CD4-positive, alpha-beta T cell treated with Interferon alpha-2 for 1 hour (primary cell): ENCODE measurements around the gene RBM4B.
"Not testable (repeated sequence)": the region's sequence is repeated elsewhere in the genome, so short reads cannot be mapped to it uniquely, and the experiment has no call there.

ENCODE experiments used
- DNase-seq, 2 donors: peaks; one replicate each; pipeline ENCODE4 v3.0.0-alpha.2; 2020 to 2022

Gene RBM4B, protein sequence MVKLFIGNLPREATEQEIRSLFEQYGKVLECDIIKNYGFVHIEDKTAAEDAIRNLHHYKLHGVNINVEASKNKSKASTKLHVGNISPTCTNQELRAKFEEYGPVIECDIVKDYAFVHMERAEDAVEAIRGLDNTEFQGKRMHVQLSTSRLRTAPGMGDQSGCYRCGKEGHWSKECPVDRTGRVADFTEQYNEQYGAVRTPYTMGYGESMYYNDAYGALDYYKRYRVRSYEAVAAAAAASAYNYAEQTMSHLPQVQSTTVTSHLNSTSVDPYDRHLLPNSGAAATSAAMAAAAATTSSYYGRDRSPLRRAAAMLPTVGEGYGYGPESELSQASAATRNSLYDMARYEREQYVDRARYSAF

GRCh38 chr11:66677599-66678375, at the start of gene RBM4B:
RBM4B (minus strand) TSS chr11:66677887; CDS start chr11:66677079, 808 bp downstream.
- DNase-seq, result peak; percentile 97 to 98

DNA sequence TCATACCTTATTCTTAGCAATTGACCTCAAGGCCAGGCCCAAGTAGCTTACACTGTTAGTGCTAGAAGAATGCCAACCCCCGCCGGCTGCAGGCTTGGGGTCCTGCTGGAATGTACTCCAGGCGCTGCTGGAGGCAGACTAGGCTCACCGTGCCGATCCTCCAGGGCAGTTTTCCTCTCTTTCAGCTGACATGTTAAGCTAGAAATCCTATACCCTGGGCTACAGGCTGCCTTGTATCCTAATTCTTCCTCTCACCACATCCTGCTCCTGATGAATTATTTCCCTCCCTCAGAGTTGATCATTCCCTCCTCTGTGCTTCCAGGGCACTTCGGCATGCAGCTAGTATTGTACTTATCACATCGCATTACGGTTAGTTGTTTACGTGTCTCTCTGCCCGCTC, 48.0 kb upstream of the RBM4B start:
- DNase-seq, result no peak

DNA sequence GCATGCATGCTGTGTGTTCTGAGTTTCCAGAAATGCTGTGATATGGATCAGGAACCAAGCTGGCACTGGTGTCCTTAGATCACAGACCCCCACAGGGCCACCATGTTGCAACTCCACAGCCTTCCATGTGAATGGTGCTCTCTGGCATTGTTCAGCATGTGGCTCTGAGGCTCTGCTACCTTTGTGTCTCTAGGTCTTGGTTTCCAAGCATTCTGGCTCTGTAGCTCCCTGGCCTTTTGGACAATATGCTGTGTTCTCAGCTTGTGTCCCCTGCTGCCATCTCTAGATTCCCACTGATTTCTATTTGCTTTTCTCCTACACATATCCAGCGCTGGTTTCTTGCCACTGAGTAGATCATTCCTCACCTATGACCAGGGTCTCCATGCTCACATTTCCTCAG, 47.4 kb upstream of the RBM4B start:
- DNase-seq, result no peak

DNA sequence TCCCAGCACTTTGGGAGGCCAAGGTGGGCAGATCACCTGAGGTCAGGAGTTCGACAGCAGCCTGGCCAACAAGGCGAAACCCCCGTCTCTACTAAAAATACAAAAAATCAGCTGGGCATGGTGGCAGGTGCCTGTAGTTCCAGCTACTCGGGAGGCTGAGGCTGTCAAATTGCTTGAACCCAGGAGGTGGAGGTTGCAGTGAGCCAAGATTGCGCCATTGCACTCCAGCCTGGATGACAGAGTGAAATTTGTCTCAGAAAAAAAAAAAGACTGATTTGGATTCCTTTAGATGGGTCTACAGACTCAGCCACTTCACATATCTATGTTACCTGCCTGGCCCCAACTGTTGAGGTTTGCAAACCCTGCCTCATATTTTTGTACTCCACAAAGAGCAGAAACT, 46.5 kb upstream of the RBM4B start:
- not testable (repeated sequence) for DNase-seq

DNA sequence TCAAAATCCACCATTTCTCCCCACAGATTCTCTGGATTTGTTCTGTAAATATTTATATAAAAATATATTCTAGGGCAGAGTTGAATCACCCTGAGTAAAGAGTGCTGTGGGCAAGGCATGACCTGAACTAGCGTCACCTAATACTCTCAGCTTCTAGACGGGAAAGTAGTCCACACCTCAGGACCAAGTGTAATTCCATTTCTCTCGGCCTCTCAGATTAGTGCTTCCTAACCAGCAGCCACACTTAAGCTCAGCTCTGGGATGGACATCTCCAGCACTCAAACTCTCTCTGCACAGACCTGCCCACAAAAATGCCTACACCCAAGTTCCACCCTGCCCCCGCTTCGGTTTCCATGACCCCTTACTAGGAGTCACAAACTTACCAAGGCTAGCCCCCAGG, 46.0 kb upstream of the RBM4B start:
- DNase-seq, result no peak

- DNase-seq, result no peak
Observed at GRCh38 chr11:66722745-66723651, 45.3 kb upstream of the RBM4B start.

GRCh38 chr11:66721939-66722338, 44.3 kb upstream of the RBM4B start:
- DNase-seq, result no peak

DNA sequence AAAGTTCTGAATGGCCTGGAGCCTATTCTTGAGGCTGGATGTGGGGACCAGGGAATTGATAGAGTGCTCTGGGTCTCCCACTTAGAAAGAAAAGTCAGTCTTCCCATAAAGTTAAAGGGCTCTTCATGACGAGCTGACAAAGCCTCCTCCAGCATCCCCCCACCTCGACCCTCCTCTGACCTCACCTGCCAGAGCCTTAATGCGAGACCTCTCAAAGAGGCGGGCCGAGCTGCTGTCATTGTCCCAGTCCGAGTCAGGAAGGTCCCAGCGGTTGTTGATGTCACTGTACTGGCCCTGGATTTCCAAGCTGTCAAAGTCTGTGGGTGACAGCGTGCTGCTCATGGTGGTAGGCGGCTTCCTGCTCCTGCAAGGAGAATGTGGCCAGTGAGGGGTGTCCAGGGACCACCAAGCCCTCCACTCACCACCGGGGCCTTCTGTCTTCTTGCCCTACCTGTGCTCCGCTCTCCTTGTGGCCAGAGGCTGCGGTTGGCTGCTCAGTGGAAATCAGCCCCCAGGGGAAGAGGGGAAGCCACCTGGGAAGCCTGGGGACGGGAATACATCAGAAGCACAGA, 43.3 kb upstream of the RBM4B start:
- DNase-seq, result no peak

- peak in 1 of 2 donors; percentile 20 for DNase-seq
Observed at GRCh38 chr11:66720223-66720898, 42.7 kb upstream of the RBM4B start.

- no peak for DNase-seq
Observed at GRCh38 chr11:66719111-66719872, 41.6 kb upstream of the RBM4B start.

- no peak for DNase-seq
Observed at GRCh38 chr11:66718320-66718971, 40.8 kb upstream of the RBM4B start.

DNA sequence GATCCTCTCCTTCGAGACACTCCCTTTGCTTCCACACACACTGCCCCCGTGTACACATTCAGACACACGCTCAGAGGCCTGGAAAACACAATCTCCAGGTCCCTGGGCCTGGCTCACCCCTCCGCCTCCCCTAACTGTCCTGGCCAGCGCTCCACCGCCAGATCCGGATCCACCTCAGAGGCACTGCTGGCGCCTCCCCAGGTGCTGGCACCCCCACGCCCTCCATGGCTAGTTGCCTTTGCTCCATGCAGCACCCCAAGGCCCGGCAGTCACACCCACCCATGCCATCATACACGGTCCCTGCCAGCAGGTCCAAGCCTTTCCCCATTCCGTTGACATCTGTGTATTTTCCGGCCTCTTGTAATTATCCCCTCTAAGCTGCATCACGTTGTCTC, 40.2 kb upstream of the RBM4B start:
- no peak for DNase-seq

- DNase-seq, result no peak
Observed at GRCh38 chr11:66716996-66717395, 39.3 kb upstream of the RBM4B start.

DNA sequence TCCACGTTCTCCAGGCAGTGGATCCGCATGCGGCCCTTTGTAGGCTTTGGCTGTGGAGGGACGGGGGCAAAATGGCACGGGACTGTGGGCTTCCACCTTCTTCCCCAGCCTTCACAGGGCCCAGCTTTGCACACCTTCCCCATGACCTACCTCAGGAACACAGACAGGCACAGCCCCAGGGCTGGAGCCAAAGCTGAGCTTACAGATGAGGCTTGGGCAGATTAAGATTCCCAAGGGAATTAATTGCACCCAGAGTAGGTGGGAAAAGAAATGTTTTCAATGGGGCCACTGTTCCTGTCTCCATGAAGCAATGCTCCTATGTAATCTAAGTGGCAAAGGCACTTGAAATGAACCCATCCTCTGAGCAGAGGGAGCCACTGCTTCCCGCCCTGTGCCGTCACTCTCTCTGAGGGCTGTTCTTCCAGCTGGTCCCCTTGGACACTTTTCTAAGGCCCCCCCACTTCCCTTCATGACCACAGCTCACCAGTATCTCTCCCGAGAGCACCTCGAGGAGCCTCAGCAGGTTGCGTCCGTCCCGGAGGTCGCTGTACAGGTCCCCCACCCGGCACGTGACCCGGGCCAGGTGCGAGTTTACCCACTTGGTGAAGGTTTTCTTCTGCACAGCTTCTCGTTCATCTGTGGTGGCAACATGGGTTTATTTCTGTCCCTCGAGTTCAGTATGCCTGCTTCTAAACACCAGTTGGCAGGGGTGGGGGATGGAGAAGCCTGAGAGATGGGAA, 37.8 kb upstream of the RBM4B start:
- DNase-seq, result no peak

- no peak for DNase-seq
Observed at GRCh38 chr11:66713746-66714480, 36.2 kb upstream of the RBM4B start.

- no peak for DNase-seq
Observed at GRCh38 chr11:66710384-66710930, 32.8 kb upstream of the RBM4B start.

DNA sequence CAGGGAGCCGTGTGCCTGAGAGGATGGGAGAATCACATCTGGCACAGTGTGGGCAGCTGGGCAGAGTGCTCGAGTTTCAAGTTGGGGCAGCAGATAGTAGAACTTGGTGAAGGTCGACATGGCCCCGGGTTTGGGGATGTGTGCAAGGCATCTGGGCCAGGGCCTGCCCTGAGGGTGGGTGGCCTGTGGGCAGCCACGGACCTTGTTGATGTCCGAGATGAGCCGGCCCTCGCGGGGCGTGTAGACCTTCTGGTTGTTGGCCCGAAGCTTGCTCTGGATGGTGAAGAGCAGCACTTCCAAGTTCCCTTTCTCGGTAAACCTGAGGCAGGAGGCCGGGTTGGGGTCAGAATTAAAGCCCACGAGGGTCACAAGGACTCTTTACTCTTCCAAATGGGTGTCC, 31.0 kb upstream of the RBM4B start:
- no peak for DNase-seq

- DNase-seq, result no peak
Observed at GRCh38 chr11:66708094-66708493, 30.4 kb upstream of the RBM4B start.

DNA sequence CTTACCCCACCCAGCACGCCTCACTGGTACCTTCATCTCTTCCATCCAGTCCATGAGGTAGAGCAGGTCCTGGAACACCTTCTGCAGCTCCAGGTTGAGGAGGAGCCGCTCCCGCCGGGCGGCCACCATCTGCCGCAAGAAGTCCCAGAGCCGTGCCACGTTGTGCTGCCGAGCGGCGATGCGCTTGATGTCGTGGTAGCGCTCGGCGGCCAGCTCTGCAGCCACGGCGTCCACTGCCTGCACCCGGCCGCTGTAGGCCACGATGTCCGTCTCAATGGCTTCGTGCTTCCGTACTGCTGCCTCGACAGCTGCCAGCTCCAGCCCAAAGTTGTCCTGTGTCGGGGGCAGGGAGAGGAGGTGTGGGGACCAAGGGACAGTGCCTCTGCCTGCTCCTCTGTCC, 29.8 kb upstream of the RBM4B start:
- DNase-seq, result no peak
